MM.1S (cell line): ENCODE results near the gene PCK1.

Experiments
- DNase-seq: peaks from one replicate; pipeline ENCODE4 v3.0.0-alpha.2; 2015
- H2AFZ ChIP-seq: fragments of 300-600 bp; sonication (generic); 2 replicates; pipeline ENCODE4 v1.6.0; 2016; ENCODE audit warnings: antibody characterized with exemption, low read length
- H3F3A ChIP-seq: fragments of 300-600 bp; sonication (generic); 2 replicates; pipeline ENCODE4 v1.6.1; 2016; ENCODE audit warnings: mild to moderate bottlenecking, antibody characterized with exemption, low read length, moderate library complexity, mixed read lengths; ENCODE audit not compliant: insufficient read depth
- H3K27ac ChIP-seq: fragments of 300-600 bp; sonication (generic); 2 replicates; pipeline ENCODE4 v1.5.1; 2016; ENCODE audit warnings: mild to moderate bottlenecking, low read length
- H3K27me3 ChIP-seq: fragments of 300-600 bp; sonication (generic); replicated peaks from 2 replicates; pipeline ENCODE4 v1.6.0; 2016; ENCODE audit warnings: low read length; ENCODE audit not compliant: insufficient read depth
- H3K36me3 ChIP-seq: fragments of 300-600 bp; sonication (generic); replicated peaks from 2 replicates; pipeline ENCODE4 v1.6.1; 2016; ENCODE audit warnings: mild to moderate bottlenecking, low read length, mixed read lengths; ENCODE audit not compliant: insufficient read depth
- H3K4me1 ChIP-seq: fragments of 300-600 bp; sonication (generic); 2 replicates; pipeline ENCODE4 v1.6.1; 2016; ENCODE audit warnings: low read length, mixed read lengths
- H3K4me2 ChIP-seq: fragments of 300-600 bp; sonication (generic); 2 replicates; pipeline ENCODE4 v1.6.0; 2016; ENCODE audit warnings: low read depth, low read length
- H3K4me3 ChIP-seq: fragments of 300-600 bp; sonication (generic); 2 replicates; pipeline ENCODE4 v1.5.1; 2016; ENCODE audit warnings: low read length, mixed read lengths
- H3K79me2 ChIP-seq: fragments of 300-600 bp; sonication (generic); 2 replicates; pipeline ENCODE4 v1.6.1; 2016; ENCODE audit warnings: mixed run types, low read length, mixed read lengths
- H3K9ac ChIP-seq: fragments of 300-600 bp; sonication (generic); 2 replicates; pipeline ENCODE4 v1.6.1; 2016; ENCODE audit warnings: low read length, mixed read lengths
- H3K9me2 ChIP-seq: fragments of 300-600 bp; sonication (generic); replicated peaks from 2 replicates; pipeline ENCODE4 v1.6.1; 2016; ENCODE audit warnings: mild to moderate bottlenecking, low read length, mixed read lengths; ENCODE audit not compliant: insufficient read depth
- H3K9me3 ChIP-seq: fragments of 300-600 bp; sonication (generic); replicated peaks from 2 replicates; pipeline ENCODE4 v1.6.1; 2016; ENCODE audit warnings: mild to moderate bottlenecking, low read length, mixed read lengths; ENCODE audit not compliant: insufficient read depth
- H4K20me1 ChIP-seq: fragments of 300-600 bp; sonication (generic); 2 replicates; pipeline ENCODE4 v1.6.1; 2016; ENCODE audit warnings: mild to moderate bottlenecking, low read length, moderate library complexity, mixed read lengths; ENCODE audit not compliant: insufficient read depth
- CTCF ChIP-seq: fragments of 300-600 bp; sonication (generic); IDR thresholded peaks from 2 replicates; pipeline ENCODE4 v1.5.1; 2016; ENCODE audit warnings: antibody characterized with exemption, low read length, mixed read lengths
- EZH2 ChIP-seq: fragments of 300-600 bp; sonication (generic); optimal IDR thresholded peaks from 2 replicates; pipeline ENCODE3; 2017; ENCODE audit warnings: low read depth, mild to moderate bottlenecking, antibody characterized with exemption, low read length, mixed read lengths
- EZH2phosphoT487 ChIP-seq: fragments of 300-600 bp; sonication (generic); IDR thresholded peaks from 2 replicates; pipeline ENCODE4 v1.6.1; 2018; ENCODE audit warnings: antibody characterized with exemption, low read length

Gene PCK1

GRCh38 chr20:57564180-57564802 is 3.4 kb downstream of the PCK1 start:
- no peaks in the 10 kb centered on the region for H3K4me1 ChIP-seq
- H2AFZ ChIP-seq: no peak overlapping the region
- no peaks in the 10 kb centered on the region for H4K20me1 ChIP-seq
- no peak for DNase-seq
- no peak for TF ChIP-seq CTCF
- no peak for TF ChIP-seq EZH2
- TF ChIP-seq EZH2phosphoT487: no peak
- H3K9ac ChIP-seq: no peak overlapping the region
- H3K79me2 ChIP-seq: no peaks in the 10 kb centered on the region
- peaks cover 100% of the 10 kb centered on the region for H3K27me3 ChIP-seq
- no peaks in the 10 kb centered on the region for H3K9me3 ChIP-seq
- H3K4me3 ChIP-seq: no peak overlapping the region
- H3K36me3 ChIP-seq: no peaks in the 10 kb centered on the region
- no peak overlapping the region for H3K4me2 ChIP-seq
- H3K9me2 ChIP-seq: no peaks in the 10 kb centered on the region
- no peaks in the 10 kb centered on the region for H3F3A ChIP-seq
- H3K27ac ChIP-seq: no peak overlapping the region

GRCh38 chr20:57564951-57565642 is 4.2 kb downstream of the PCK1 start:
- Histone ChIP-seq H3K27me3 (peaks cover 100% of the 10 kb centered on the region), H3K9me3 (no peaks in the 10 kb centered on the region), H3K4me2 (no peak overlapping the region), H3K27ac (no peak overlapping the region), H3K9me2 (no peaks in the 10 kb centered on the region), H3K9ac (no peak overlapping the region), H2AFZ (no peak overlapping the region), H4K20me1 (no peaks in the 10 kb centered on the region), H3K36me3 (no peaks in the 10 kb centered on the region), H3F3A (no peaks in the 10 kb centered on the region), H3K4me1 (no peaks in the 10 kb centered on the region), H3K4me3 (no peak overlapping the region), H3K79me2 (no peaks in the 10 kb centered on the region)
- TF ChIP-seq CTCF (no peak), EZH2 (no peak), EZH2phosphoT487 (no peak)
- DNase-seq: no peak

GRCh38 chr20:57566399-57566798 is 5.5 kb downstream of the PCK1 start:
- H3K9me2 ChIP-seq: no peaks in the 10 kb centered on the region
- no peak overlapping the region for H3K4me2 ChIP-seq
- H3K4me1 ChIP-seq: no peaks in the 10 kb centered on the region
- no peaks in the 10 kb centered on the region for H3F3A ChIP-seq
- no peaks in the 10 kb centered on the region for H3K79me2 ChIP-seq
- no peaks in the 10 kb centered on the region for H4K20me1 ChIP-seq
- peaks cover 98% of the 10 kb centered on the region for H3K27me3 ChIP-seq
- H2AFZ ChIP-seq: no peak overlapping the region
- TF ChIP-seq CTCF (no peak), EZH2 (no peak)
- no peak overlapping the region for H3K4me3 ChIP-seq
- H3K27ac ChIP-seq: no peak overlapping the region
- DNase-seq: no peak
- H3K9ac ChIP-seq: no peak overlapping the region
- H3K9me3 ChIP-seq: no peaks in the 10 kb centered on the region
- H3K36me3 ChIP-seq: no peaks in the 10 kb centered on the region
